Natural killer cell (primary cell): ENCODE measurements around the gene SCYL3. TPM values are rescaled to one million over a fixed set of nuclear protein-coding genes. Genes with fewer than 3 reads are reported as not detected.
"Not testable (repeated sequence)": the region's sequence is repeated elsewhere in the genome, so short reads cannot be mapped to it uniquely, and the experiment has no call there.

Experiments used
- ATAC-seq, 3 donors: fragments of 150-1000 bp in 2 of 3; fragments of 200-7000 bp in 1 of 3; cut with Tn5 transposase; 1 replicate in 1 of 3; 2 replicates in 2 of 3; pipeline ENCODE4 v1.10.0; 2021; ENCODE audit warnings: mild to moderate bottlenecking in 2 of 3, moderate library complexity in 2 of 3
- DNase-seq, 2 donors: peaks; one replicate each; pipeline versions ENCODE4 v3.0.0 to v3.0.0-alpha.2; 2013 to 2021; ENCODE audit warnings: mixed read lengths in 1 of 2
- H3K27ac ChIP-seq: one replicate; pipeline ENCODE4 v1.5.1; 2013; ENCODE audit warnings: mild to moderate bottlenecking, low read length
- H3K27me3 ChIP-seq: one replicate; pipeline ENCODE4 v1.6.1; 2013; ENCODE audit warnings: low read length; ENCODE audit not compliant: control insufficient read depth, insufficient read depth
- H3K36me3 ChIP-seq: one replicate; pipeline ENCODE4 v1.6.1; 2013; ENCODE audit warnings: low read length; ENCODE audit not compliant: control insufficient read depth, insufficient read depth
- H3K4me1 ChIP-seq: one replicate; pipeline ENCODE4 v1.6.1; 2013; ENCODE audit warnings: low read length; ENCODE audit not compliant: control insufficient read depth, insufficient read depth
- H3K4me3 ChIP-seq: one replicate; pipeline ENCODE4 v1.5.1; 2013; ENCODE audit warnings: low read length
- H3K9me3 ChIP-seq: one replicate; pipeline ENCODE4 v1.6.1; 2013; ENCODE audit warnings: low read length; ENCODE audit not compliant: control insufficient read depth, insufficient read depth
- H3K27ac Mint-ChIP-seq, 2 donors: one replicate each; pipeline ENCODE4 v1.8.0; 2022; ENCODE audit warnings: mild to moderate bottlenecking in 2 of 2, mixed read lengths in 2 of 2, moderate library complexity in 1 of 2
- H3K27me3 Mint-ChIP-seq, 2 donors: one replicate each; pipeline ENCODE4 v1.8.0; 2022; ENCODE audit warnings: low read depth in 2 of 2, mixed read lengths in 2 of 2
- H3K36me3 Mint-ChIP-seq: one replicate; pipeline ENCODE4 v1.8.0; 2022; ENCODE audit warnings: mixed read lengths
- H3K4me1 Mint-ChIP-seq, 2 donors: one replicate each; pipeline ENCODE4 v1.8.0; 2022; ENCODE audit warnings: mixed read lengths in 2 of 2
- H3K4me3 Mint-ChIP-seq: one replicate; pipeline ENCODE4 v1.8.0; 2022; ENCODE audit warnings: mild to moderate bottlenecking, moderate library complexity, mixed read lengths
- H3K9me3 Mint-ChIP-seq, 2 donors: one replicate each; pipeline ENCODE4 v1.8.0; 2022; ENCODE audit warnings: mixed read lengths in 2 of 2
- CTCF ChIP-seq: fragments of 200-600 bp; IDR thresholded peaks from one replicate; pipeline ENCODE4 v1.8.0; 2022; ENCODE audit warnings: antibody characterized with exemption
- WGBS: methylation state at CpG from one replicate; pipeline ENCODE4 v1.1.7; 2013; ENCODE audit warnings: missing lambda C conversion rate; ENCODE audit not compliant: insufficient coverage; 5-methylcytosine and 5-hydroxymethylcytosine counted together
- intact Hi-C: fragments of 100-400 bp; cut with micrococcal nuclease; formaldehyde crosslinking; loops from one replicate; pipeline ENCODE4 v1.14.2; 2022
- total RNA-seq, 4 donors: library from RNA; stranded (reverse); fragments of 120-200 nt in 1 of 4; gene quantifications; one replicate each; pipeline versions ENCODE4 v1.2.3 to v1.2.4, GENCODE V29; 2013 to 2022

SCYL3 gene
- total RNA-seq, 3 donors from 2014 or later (not counting 1 experiment from before 2014, with no cell fraction given): 6.0 to 12.3 (median 7.0) TPM

GRCh38 chr1:169924063-169924462, 30.4 kb upstream of the SCYL3 start:
- no peak for DNase-seq
- TF ChIP-seq CTCF: no peak
- Histone ChIP-seq H3K36me3 (peaks cover 12% of the 10 kb centered on the region), H3K27me3 (no peaks in the 10 kb centered on the region), H3K27ac (no peak overlapping the region), H3K4me1 (peaks cover 4% of the 10 kb centered on the region), H3K9me3 (no peaks in the 10 kb centered on the region), H3K4me3 (no peak overlapping the region)
- Mint-ChIP-seq H3K4me1 (peaks cover under 1 to 14% of the 10 kb centered on the region in 2 donors), H3K9me3 (no peaks in the 10 kb centered on the region), H3K27ac (no peak overlapping the region), H3K27me3 (no peaks in the 10 kb centered on the region), H3K36me3 (peaks cover 5% of the 10 kb centered on the region), H3K4me3 (no peak overlapping the region)
- ATAC-seq: no peak
- no CpG with 5 or more reads among the region's 2 CpGs for WGBS
- intact Hi-C loops: no loop called here

DNA sequence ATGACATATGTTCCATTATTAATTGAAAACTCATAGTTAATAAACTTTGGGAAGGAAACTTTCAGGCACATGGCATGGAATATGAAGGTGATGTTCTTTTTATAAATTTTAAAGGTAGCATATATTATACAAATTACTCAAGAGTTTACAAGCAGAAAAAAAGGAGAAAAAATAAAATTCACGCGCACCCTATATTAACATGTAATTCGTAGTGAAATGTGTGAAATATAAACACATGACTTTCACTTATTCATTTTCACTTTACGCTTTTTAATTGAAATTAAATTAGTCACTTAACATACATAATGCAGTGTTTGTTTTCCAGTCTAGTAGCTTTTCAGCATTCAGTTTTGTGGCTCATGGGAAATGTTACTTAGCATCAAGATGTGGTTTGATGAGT, 27.4 kb upstream of the SCYL3 start:
- Mint-ChIP-seq H3K4me3 (no peak overlapping the region), H3K4me1 (peaks cover 14 to 19% of the 10 kb centered on the region in 2 donors), H3K27ac (no peak overlapping the region), H3K27me3 (no peaks in the 10 kb centered on the region), H3K9me3 (no peaks in the 10 kb centered on the region), H3K36me3 (peaks cover 5% of the 10 kb centered on the region)
- Histone ChIP-seq H3K9me3 (no peaks in the 10 kb centered on the region), H3K4me1 (peaks cover 17% of the 10 kb centered on the region), H3K27me3 (no peaks in the 10 kb centered on the region), H3K27ac (no peak overlapping the region), H3K36me3 (peaks cover 14% of the 10 kb centered on the region), H3K4me3 (no peak overlapping the region)
- ATAC-seq: no peak
- no peak for DNase-seq
- WGBS: no CpG with 5 or more reads among the region's 4 CpGs
- intact Hi-C loops: no loop called here
- TF ChIP-seq CTCF: no peak

GRCh38 chr1:169918927-169919326, 25.2 kb upstream of the SCYL3 start:
- DNase-seq (no peak), ATAC-seq (no peak)
- Histone ChIP-seq H3K4me1 (peaks cover 17% of the 10 kb centered on the region), H3K36me3 (peaks cover 12% of the 10 kb centered on the region), H3K27ac (no peak overlapping the region), H3K27me3 (no peaks in the 10 kb centered on the region), H3K9me3 (no peaks in the 10 kb centered on the region), H3K4me3 (no peak overlapping the region)
- Mint-ChIP-seq H3K9me3 (no peaks in the 10 kb centered on the region), H3K36me3 (peaks cover 5% of the 10 kb centered on the region), H3K4me1 (peaks cover 14% of the 10 kb centered on the region in 2 donors), H3K27ac (peak overlapping the region; percentile 5 to 46), H3K27me3 (no peaks in the 10 kb centered on the region), H3K4me3 (peak overlapping the region; percentile 21)
- 95% methylated on average over 1 of the region's 1 CpG for WGBS
- no peak for TF ChIP-seq CTCF
- intact Hi-C loops: no loop called here

DNA sequence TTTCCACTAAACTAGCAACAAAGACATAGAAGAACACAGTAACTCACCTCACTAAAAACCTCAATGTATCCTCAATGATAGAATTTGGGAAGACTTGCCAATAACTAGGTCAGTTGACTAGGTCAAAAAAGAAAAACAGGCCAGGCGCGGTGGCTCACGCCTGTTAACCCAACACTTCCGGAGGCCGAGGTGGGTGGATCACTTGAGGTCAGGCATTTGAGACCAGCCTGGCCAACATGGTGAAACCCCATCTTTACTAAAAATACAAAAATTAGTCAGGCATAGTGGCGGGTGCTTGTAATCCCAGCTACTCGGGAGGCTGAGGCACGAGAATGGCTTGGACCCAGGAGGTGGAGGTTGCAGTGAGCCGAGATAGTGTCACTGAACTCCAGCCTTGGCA, 24.5 kb upstream of the SCYL3 start:
- ATAC-seq, DNase-seq, H3K36me3 Mint-ChIP-seq, H3K4me3 ChIP-seq, H3K27ac ChIP-seq, intact Hi-C loops, H3K27me3 Mint-ChIP-seq, H3K27me3 ChIP-seq, H3K9me3 Mint-ChIP-seq, H3K9me3 ChIP-seq: not testable (repeated sequence)
- H3K4me3 Mint-ChIP-seq: peak overlapping the region; percentile 21
- WGBS: 60% methylated on average over 7 of the region's 9 CpGs
- H3K36me3 ChIP-seq: peaks cover 12% of the 10 kb centered on the region
- H3K4me1 ChIP-seq: peaks cover 17% of the 10 kb centered on the region
- H3K27ac Mint-ChIP-seq: peak overlapping the region; percentile 5 to 46
- peaks cover 14% of the 10 kb centered on the region in 2 donors for H3K4me1 Mint-ChIP-seq
